ENCODE measurements around the gene C1orf159. TPM values are rescaled to one million over a fixed set of nuclear protein-coding genes. Genes with fewer than 3 reads are reported as not detected.

Gene C1orf159
- total and polyA plus RNA-seq, 10 of the 15 experiments (the other 5 are each of a cell fraction or from before 2014, with no cell fraction given): 0.11 to 23.4 (median 8.0) TPM

DNA sequence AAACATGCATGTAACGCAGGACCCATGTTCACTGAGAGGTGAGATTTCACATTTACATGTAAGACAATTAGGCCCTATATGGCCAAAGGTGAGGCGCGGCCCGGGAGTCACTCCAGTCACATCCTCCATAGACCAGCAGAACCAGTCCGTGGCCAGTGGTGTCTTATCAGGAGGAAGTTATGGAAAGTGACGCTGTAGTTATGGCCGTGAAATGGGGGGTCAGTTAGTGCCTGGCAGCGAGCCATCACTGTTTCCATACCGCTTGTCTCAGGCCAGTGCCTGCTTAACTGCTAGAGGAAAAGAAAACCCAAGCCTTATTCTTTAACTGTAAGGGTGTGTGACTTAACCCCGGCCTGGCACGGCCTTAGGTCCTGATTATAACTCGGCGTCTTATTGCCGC is 6.1 kb downstream of the C1orf159 start:
- Histone ChIP-seq H3K27me3 (replicated peaks in 1 of 2; ENCODE audit: control insufficient read depth in 2 of 2, insufficient read depth in 2 of 2, low read length in 1 of 2) (no peaks in the 10 kb centered on the region), H3K9me3 (replicated peaks; ENCODE audit: control insufficient read depth, insufficient read depth, low read length) (peaks cover 11% of the 10 kb centered on the region; the same call in 2 of the 3 replicates), H3K27ac (ENCODE audit: control insufficient read depth, insufficient read depth) (no peak overlapping the region), H3K4me2 (ENCODE audit: control insufficient read depth, insufficient read depth) (no peak overlapping the region), H3K9ac (ENCODE audit: control insufficient read depth, insufficient read depth, low read length) (no peak overlapping the region), H3K4me1 (ENCODE audit: control insufficient read depth, insufficient read depth, low read length) (no peaks in the 10 kb centered on the region), H3K4me3 (no peak overlapping the region), H3K79me2 (ENCODE audit: control insufficient read depth, insufficient read depth, low read length) (peaks cover 4% of the 10 kb centered on the region), H3K36me3 (ENCODE audit: control insufficient read depth in 2 of 2, insufficient read depth in 2 of 2, low read length in 1 of 2) (peaks cover 0 to 2% of the 10 kb centered on the region in 2 experiments; a peak in 1 of 4 replicates), H4K20me1 (ENCODE audit: control insufficient read depth, insufficient read depth) (no peaks in the 10 kb centered on the region), H2AFZ (ENCODE audit: control insufficient read depth, low read depth, low read length) (no peak overlapping the region)
- ChIA-PET SMC1A (ENCODE audit: uncharacterized antibody, unreplicated experiment) (no interaction called here), CTCF (no interaction called here), RAD21 (ENCODE audit: unreplicated experiment) (no interaction called here), POLR2A (no interaction called here)
- no peak for DNase-seq (ENCODE audit: low read depth, low spot score)
- no peak for FAIRE-seq
- WGBS (ENCODE audit: insufficient coverage, insufficient replicate concordance, low lambda C conversion rate, missing lambda C conversion rate): 97% methylated on average over 14 of the region's 14 CpGs
- intact Hi-C loops (cut with micrococcal nuclease; ENCODE audit: unreplicated experiment) (no loop called here), in situ Hi-C loops (cut with MboI) (no loop called here)
- ATAC-seq: no peak
- BruUV-seq (replicated peaks): no TSS peak
- TF ChIP-seq CREB1 (IDR thresholded peaks at IDR 0.05; ENCODE audit: low read depth) (no peak), NRF1 (conservative IDR thresholded peaks at IDR 0.05; ENCODE audit: low read depth, low read length) (no peak), NFYB (IDR thresholded peaks at IDR 0.05; ENCODE audit: insufficient read depth, low read depth, low read length) (no peak), PAX8 (IDR thresholded peaks at IDR 0.05) (no peak), ASH2L (IDR thresholded peaks at IDR 0.05; ENCODE audit: borderline replicate concordance, low read depth) (no peak), NR2F1 (conservative IDR thresholded peaks at IDR 0.05) (no peak), ZNF24 (IDR thresholded peaks at IDR 0.05) (no peak), MYB (IDR thresholded peaks at IDR 0.05; ENCODE audit: borderline replicate concordance, low read depth, low read length) (no peak), CEBPB (IDR thresholded peaks at IDR 0.05; ENCODE audit: borderline replicate concordance in 1 of 2, low read depth in 2 of 2, low read length in 2 of 2) (no peak), RAD21 (IDR thresholded peaks at IDR 0.05; ENCODE audit: insufficient read depth, low read depth, low read length) (no peak), NR2C1 (IDR thresholded peaks at IDR 0.05) (no peak), TCF7 (IDR thresholded peaks at IDR 0.05; ENCODE audit: borderline replicate concordance) (no peak), HDAC6 (IDR thresholded peaks at IDR 0.05; ENCODE audit: unreplicated experiment) (no peak), YBX1 (IDR thresholded peaks at IDR 0.05) (no peak), GATAD2B (conservative IDR thresholded peaks at IDR 0.05; ENCODE audit: low read depth) (no peak)
- TF ChIP-seq, protein P1, sequence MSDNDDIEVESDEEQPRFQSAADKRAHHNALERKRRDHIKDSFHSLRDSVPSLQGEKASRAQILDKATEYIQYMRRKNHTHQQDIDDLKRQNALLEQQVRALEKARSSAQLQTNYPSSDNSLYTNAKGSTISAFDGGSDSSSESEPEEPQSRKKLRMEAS (IDR thresholded peaks at IDR 0.05; ENCODE audit: low read depth, low read length): no peak
- TF ChIP-seq, protein P2, sequence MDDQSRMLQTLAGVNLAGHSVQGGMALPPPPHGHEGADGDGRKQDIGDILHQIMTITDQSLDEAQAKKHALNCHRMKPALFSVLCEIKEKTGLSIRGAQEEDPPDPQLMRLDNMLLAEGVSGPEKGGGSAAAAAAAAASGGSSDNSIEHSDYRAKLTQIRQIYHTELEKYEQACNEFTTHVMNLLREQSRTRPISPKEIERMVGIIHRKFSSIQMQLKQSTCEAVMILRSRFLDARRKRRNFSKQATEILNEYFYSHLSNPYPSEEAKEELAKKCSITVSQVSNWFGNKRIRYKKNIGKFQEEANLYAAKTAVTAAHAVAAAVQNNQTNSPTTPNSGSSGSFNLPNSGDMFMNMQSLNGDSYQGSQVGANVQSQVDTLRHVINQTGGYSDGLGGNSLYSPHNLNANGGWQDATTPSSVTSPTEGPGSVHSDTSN (IDR thresholded peaks at IDR 0.05; ENCODE audit: insufficient replicate concordance, low read depth, low read length): no peak
- TF ChIP-seq, protein P3, sequence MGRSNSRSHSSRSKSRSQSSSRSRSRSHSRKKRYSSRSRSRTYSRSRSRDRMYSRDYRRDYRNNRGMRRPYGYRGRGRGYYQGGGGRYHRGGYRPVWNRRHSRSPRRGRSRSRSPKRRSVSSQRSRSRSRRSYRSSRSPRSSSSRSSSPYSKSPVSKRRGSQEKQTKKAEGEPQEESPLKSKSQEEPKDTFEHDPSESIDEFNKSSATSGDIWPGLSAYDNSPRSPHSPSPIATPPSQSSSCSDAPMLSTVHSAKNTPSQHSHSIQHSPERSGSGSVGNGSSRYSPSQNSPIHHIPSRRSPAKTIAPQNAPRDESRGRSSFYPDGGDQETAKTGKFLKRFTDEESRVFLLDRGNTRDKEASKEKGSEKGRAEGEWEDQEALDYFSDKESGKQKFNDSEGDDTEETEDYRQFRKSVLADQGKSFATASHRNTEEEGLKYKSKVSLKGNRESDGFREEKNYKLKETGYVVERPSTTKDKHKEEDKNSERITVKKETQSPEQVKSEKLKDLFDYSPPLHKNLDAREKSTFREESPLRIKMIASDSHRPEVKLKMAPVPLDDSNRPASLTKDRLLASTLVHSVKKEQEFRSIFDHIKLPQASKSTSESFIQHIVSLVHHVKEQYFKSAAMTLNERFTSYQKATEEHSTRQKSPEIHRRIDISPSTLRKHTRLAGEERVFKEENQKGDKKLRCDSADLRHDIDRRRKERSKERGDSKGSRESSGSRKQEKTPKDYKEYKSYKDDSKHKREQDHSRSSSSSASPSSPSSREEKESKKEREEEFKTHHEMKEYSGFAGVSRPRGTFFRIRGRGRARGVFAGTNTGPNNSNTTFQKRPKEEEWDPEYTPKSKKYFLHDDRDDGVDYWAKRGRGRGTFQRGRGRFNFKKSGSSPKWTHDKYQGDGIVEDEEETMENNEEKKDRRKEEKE (IDR thresholded peaks at IDR 0.05): no peak
- TF ChIP-seq, protein P4, sequence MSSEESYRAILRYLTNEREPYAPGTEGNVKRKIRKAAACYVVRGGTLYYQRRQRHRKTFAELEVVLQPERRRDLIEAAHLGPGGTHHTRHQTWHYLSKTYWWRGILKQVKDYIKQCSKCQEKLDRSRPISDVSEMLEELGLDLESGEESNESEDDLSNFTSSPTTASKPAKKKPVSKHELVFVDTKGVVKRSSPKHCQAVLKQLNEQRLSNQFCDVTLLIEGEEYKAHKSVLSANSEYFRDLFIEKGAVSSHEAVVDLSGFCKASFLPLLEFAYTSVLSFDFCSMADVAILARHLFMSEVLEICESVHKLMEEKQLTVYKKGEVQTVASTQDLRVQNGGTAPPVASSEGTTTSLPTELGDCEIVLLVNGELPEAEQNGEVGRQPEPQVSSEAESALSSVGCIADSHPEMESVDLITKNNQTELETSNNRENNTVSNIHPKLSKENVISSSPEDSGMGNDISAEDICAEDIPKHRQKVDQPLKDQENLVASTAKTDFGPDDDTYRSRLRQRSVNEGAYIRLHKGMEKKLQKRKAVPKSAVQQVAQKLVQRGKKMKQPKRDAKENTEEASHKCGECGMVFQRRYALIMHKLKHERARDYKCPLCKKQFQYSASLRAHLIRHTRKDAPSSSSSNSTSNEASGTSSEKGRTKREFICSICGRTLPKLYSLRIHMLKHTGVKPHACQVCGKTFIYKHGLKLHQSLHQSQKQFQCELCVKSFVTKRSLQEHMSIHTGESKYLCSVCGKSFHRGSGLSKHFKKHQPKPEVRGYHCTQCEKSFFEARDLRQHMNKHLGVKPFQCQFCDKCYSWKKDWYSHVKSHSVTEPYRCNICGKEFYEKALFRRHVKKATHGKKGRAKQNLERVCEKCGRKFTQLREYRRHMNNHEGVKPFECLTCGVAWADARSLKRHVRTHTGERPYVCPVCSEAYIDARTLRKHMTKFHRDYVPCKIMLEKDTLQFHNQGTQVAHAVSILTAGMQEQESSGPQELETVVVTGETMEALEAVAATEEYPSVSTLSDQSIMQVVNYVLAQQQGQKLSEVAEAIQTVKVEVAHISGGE (CRISPR knock-in tag; IDR thresholded peaks at IDR 0.05): no peak

Measured in GM12878 (cell line).